Right cardiac atrium (tissue), 5 donors: ENCODE measurements around the gene ANOS1. TPM values are rescaled to one million over a fixed set of nuclear protein-coding genes. Genes with fewer than 3 reads are reported as not detected.

Experiments used
- ATAC-seq, 2 donors: fragments of 200-7000 bp; cut with Tn5 transposase; one replicate each; pipeline versions ENCODE4 v1.8.0 to v1.9.1; 2020; ENCODE audit warnings: moderate library complexity in 2 of 2, mild to moderate bottlenecking in 1 of 2
- DNase-seq, 3 donors: peaks; one replicate each; pipeline ENCODE4 v3.0.0-alpha.2; 2020
- H3K27ac ChIP-seq: one replicate; pipeline ENCODE4 v1.5.1; 2013; ENCODE audit warnings: mild to moderate bottlenecking, low read length, control low read depth, moderate library complexity
- H3K27me3 ChIP-seq: one replicate; pipeline ENCODE4 v1.6.1; 2013; ENCODE audit not compliant: control insufficient read depth, insufficient read depth
- H3K4me1 ChIP-seq: one replicate; pipeline ENCODE4 v1.6.1; 2013; ENCODE audit warnings: low read length; ENCODE audit not compliant: control insufficient read depth, insufficient read depth
- H3K4me3 ChIP-seq: one replicate; pipeline ENCODE4 v1.5.1; 2013; ENCODE audit warnings: low read length, control low read depth
- H3K9me3 ChIP-seq: one replicate; pipeline ENCODE4 v1.6.1; 2013; ENCODE audit warnings: low read length; ENCODE audit not compliant: control insufficient read depth
- WGBS: extraction: QIAGEN DNeasy Blood & Tissue Kit; methylation state at CpG from one replicate; pipeline ENCODE4 v1.1.7; 2013; 5-methylcytosine and 5-hydroxymethylcytosine counted together
- intact Hi-C, 4 donors: fragments of 100-400 bp; cut with DNase I; formaldehyde crosslinking; loops; one replicate each; pipeline versions ENCODE4 v1.11.0 to v1.14.0; 2022 to 2023
- polyA plus RNA-seq: library from polyadenylated mRNA; stranded (reverse); fragments of 200-250 nt; gene quantifications from one replicate; pipeline ENCODE4 v1.2.3, GENCODE V29; 2013
- total RNA-seq, 4 donors: library from RNA; stranded (reverse); fragmentation: NEBNext Ultra II Directional; extraction: Animal tissue kit (Norgen Biotek cat#: 25700); gene quantifications; one replicate each; pipeline ENCODE4 v1.2.1, GENCODE V29; 2021
- donor health status: healthy with polysubstance abuse.
- donor health status: DM: no; HTN: yes; CAD: no.
- donor health status: DM: no; HTN: no; CAD: no.
- donor health status: DM: no; HTN: yes; CAD: no; lungs with severe emphysema.
- donor health status: DM: yes; HTN: yes; CAD: no.

The ANOS1 gene
- total and polyA plus RNA-seq, 5 donors: 1.8 to 6.6 (median 4.3) TPM

DNA sequence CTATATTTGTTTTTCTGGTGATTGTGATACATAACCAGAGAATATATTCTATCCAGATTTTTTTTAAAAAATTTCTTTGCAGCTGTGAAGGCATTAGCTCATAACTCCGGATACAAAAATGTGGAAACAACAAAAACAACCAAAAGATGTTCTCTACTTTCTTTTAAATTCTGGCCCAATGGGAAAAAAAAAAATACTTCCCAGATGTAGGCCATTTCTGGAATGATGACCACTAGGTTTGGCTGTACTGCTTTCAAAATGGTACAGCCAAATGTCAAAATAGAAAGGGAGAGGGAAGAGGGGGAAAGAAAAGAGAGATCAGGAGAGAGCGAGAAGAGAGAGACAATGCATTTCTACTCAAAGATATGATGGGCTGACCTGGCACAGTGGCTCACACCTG, 14.6 kb downstream of the ANOS1 start:
- H3K4me3 ChIP-seq: no peak overlapping the region
- intact Hi-C loops: no loop called here
- no peaks in the 10 kb centered on the region for H3K9me3 ChIP-seq
- H3K27ac ChIP-seq: no peak overlapping the region
- WGBS: 74% methylated on average over 2 of the region's 2 CpGs
- DNase-seq (no peak), ATAC-seq (no peak)
- no peaks in the 10 kb centered on the region for H3K4me1 ChIP-seq
- H3K27me3 ChIP-seq: no peaks in the 10 kb centered on the region

- ATAC-seq (no peak), DNase-seq (no peak)
- Histone ChIP-seq H3K9me3 (no peaks in the 10 kb centered on the region), H3K27me3 (no peaks in the 10 kb centered on the region), H3K27ac (no peak overlapping the region), H3K4me1 (no peaks in the 10 kb centered on the region), H3K4me3 (no peak overlapping the region)
- intact Hi-C loops: no loop called here
- 27% methylated on average over 3 of the region's 3 CpGs for WGBS
Measured at GRCh38 chrX:8714164-8714563, 17.8 kb downstream of the ANOS1 start.

DNA sequence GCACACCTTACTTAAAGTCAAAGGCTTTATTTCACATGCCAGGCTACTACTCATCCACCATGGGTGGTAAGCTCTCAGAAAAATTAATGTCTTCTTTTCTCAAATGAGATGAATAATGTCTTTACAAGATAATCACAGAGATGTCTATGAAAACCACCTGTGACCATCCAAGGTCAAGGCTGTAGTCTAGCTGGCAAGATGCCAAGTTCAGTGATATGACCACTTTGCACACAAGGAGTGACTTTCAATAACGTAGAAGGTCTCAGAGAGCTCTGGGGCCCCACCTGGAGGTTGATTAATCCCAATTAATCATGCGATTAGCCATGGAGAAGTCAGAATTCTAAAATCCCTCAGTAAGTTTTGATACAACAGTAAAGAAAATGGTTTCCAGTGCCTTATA, 20.5 kb downstream of the ANOS1 start:
- WGBS: 62% methylated on average over 2 of the region's 2 CpGs
- no peak for ATAC-seq
- Histone ChIP-seq H3K27me3 (no peaks in the 10 kb centered on the region), H3K4me3 (no peak overlapping the region), H3K27ac (no peak overlapping the region), H3K9me3 (no peaks in the 10 kb centered on the region), H3K4me1 (no peaks in the 10 kb centered on the region)
- no peak for DNase-seq
- intact Hi-C loops: no loop called here

DNA sequence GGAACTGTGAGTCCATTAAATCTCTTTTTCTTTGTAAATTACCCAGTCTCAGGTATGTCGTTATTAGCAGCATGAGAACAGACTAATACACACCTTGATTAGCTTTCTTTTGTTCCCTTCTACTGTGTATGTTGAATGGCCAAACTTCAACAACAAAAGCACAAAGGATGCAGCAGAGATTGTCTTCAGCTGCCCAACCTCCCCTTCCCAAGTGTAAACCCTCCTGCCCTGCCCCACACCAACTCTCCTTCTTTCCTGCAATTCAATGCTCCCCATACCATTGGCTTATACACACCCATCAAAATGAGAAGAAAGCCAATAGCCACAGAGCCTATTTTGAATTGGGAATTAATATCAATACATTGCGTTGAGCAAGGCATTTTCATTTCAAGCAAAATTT, 27.8 kb downstream of the ANOS1 start:
- ATAC-seq (no peak), DNase-seq (no peak)
- H3K27ac ChIP-seq: no peak overlapping the region
- H3K9me3 ChIP-seq: no peaks in the 10 kb centered on the region
- no peaks in the 10 kb centered on the region for H3K4me1 ChIP-seq
- intact Hi-C loops: no loop called here
- no peak overlapping the region for H3K4me3 ChIP-seq
- 87% methylated on average over 2 of the region's 2 CpGs for WGBS
- H3K27me3 ChIP-seq: no peaks in the 10 kb centered on the region

- DNase-seq (no peak), ATAC-seq (no peak)
- no peaks in the 10 kb centered on the region for H3K27me3 ChIP-seq
- 91% methylated on average over 1 of the region's 1 CpG for WGBS
- intact Hi-C loops: no loop called here
- no peaks in the 10 kb centered on the region for H3K9me3 ChIP-seq
- no peak overlapping the region for H3K4me3 ChIP-seq
- no peaks in the 10 kb centered on the region for H3K4me1 ChIP-seq
- no peak overlapping the region for H3K27ac ChIP-seq
Measured at GRCh38 chrX:8692871-8693270, 39.1 kb downstream of the ANOS1 start.

DNA sequence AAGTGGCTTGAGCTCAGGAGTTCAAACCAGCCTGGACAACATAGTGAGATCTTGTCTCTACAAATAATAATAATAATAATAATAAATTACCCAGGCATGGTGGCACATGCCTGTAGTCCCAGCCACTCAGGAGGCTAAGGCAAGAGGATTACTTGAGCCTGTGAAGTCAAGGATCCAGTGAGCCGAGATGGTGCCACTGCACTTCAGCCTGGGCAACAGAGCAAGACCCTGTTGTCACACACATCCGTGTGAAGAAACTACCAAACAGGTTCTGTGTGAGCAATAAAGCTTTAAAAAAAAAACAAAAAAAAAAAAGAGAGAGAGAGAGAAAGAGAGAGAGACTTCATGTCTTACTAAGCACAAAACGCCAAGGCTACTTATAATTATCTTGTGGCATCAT, 42.5 kb downstream of the ANOS1 start:
- intact Hi-C loops: no loop called here
- H3K9me3 ChIP-seq: no peaks in the 10 kb centered on the region
- DNase-seq (no peak), ATAC-seq (no peak)
- WGBS: 87% methylated on average over 3 of the region's 3 CpGs
- no peaks in the 10 kb centered on the region for H3K27me3 ChIP-seq
- no peaks in the 10 kb centered on the region for H3K4me1 ChIP-seq
- H3K27ac ChIP-seq: no peak overlapping the region
- H3K4me3 ChIP-seq: no peak overlapping the region

GRCh38 chrX:8688776-8689175, 43.2 kb downstream of the ANOS1 start:
- ATAC-seq (no peak), DNase-seq (no peak)
- Histone ChIP-seq H3K4me1 (no peaks in the 10 kb centered on the region), H3K27ac (no peak overlapping the region), H3K4me3 (no peak overlapping the region), H3K27me3 (no peaks in the 10 kb centered on the region), H3K9me3 (no peaks in the 10 kb centered on the region)
- intact Hi-C loops: no loop called here
- WGBS: 68% methylated on average over 3 of the region's 3 CpGs

DNA sequence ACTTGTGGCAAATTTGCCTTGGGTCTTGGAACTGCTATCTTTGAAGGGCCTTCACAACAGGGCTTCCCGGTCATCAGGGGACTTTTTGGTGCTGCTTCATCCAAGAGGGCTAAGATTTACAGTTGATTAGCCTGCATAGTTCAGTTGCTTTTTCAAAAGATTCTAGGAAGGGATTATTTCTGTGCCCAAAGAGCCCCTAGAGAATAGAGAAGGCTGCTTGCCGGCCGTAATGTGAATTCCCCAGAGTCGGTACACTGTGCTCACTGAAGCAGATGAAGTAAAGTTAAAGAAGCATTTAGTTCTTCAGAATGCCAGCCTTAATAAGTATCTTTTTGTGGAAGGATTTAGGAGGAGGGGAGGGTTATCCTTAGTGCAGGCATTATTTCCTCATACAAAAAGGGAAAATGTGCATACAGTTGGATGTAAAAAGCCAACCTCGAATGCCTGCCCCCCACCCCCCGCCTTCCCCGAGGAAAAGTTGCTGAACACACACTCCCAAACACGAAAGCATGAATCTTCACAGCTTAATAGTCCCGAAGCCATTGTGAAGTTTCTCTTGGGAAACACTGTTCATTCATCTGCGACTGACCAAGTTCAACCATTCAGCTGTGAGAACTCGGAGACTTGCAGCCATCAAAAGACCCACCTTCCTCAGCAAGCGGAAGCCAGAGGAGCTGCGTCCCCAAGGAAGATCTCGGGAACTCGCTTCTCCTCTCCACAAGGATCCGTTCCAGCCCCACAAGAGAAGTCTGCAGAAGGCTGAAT, 47.6 kb downstream of the ANOS1 start:
- DNase-seq (no peak), ATAC-seq (no peak)
- H3K4me3 ChIP-seq: no peak overlapping the region
- intact Hi-C loops: no loop called here
- H3K9me3 ChIP-seq: no peaks in the 10 kb centered on the region
- 74% methylated on average over 16 of the region's 16 CpGs for WGBS
- H3K27me3 ChIP-seq: no peaks in the 10 kb centered on the region
- H3K4me1 ChIP-seq: no peaks in the 10 kb centered on the region
- no peak overlapping the region for H3K27ac ChIP-seq

DNA sequence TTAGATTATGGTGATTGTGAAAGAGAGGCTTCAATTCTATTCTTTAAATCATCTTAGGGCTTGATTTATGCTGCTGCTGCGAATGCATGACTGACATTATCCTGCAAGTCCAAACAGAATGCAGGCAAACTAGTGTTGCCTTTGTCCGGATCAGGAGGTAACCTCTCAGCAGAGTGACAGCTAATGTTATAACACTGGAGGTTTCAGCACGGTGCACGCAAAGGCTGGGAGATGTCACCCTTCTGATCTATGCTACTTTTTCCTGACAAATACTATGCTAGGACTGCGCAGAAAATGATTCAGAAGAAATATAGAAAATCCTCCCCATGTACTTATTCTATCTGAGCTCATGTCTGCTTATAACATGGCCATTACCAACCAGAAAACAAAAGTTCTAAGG, 48.2 kb downstream of the ANOS1 start:
- ATAC-seq: no peak
- Histone ChIP-seq H3K27ac (no peak overlapping the region), H3K27me3 (no peaks in the 10 kb centered on the region), H3K9me3 (no peaks in the 10 kb centered on the region), H3K4me1 (no peaks in the 10 kb centered on the region), H3K4me3 (no peak overlapping the region)
- 84% methylated on average over 5 of the region's 5 CpGs for WGBS
- intact Hi-C loops: no loop called here
- no peak for DNase-seq

- no peaks in the 10 kb centered on the region for H3K4me1 ChIP-seq
- DNase-seq (no peak), ATAC-seq (no peak)
- WGBS: 85% methylated on average over 7 of the region's 7 CpGs
- no peaks in the 10 kb centered on the region for H3K9me3 ChIP-seq
- H3K27ac ChIP-seq: no peak overlapping the region
- intact Hi-C loops: no loop called here
- H3K4me3 ChIP-seq: no peak overlapping the region
- no peaks in the 10 kb centered on the region for H3K27me3 ChIP-seq
Measured at GRCh38 chrX:8679550-8679949, 52.4 kb downstream of the ANOS1 start.

DNA sequence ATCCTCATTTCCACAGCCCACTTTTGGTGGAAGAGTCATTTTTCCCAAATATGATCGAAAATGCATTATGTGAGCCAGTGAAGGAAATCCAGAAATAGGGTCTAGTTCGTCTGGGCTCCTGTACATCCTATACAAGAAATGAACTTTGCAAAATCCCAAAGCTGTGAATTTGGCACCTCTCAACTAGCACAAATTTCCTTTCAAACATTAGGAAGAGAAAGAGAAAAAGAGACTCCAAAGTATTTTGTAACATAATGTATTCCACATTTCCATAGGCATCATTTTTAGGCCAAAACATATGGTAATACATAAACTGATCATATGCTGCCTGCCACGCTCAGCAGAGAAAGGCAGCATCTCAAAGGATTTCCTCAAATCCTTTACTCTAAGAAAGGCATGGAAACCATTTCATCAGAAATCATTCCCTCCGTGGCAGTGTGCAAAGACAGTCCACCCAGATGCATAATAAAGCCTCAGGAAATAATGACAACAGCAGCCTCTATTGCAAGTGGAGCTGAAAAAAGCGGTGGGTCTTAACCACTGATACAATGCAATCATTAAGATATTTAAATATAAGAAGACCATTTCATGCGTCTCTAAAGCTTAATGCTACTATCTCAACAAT, 56.8 kb downstream of the ANOS1 start:
- no peaks in the 10 kb centered on the region for H3K9me3 ChIP-seq
- intact Hi-C loops: no loop called here
- ATAC-seq (no peak), DNase-seq (no peak)
- no peaks in the 10 kb centered on the region for H3K27me3 ChIP-seq
- H3K4me3 ChIP-seq: no peak overlapping the region
- H3K4me1 ChIP-seq: no peaks in the 10 kb centered on the region
- H3K27ac ChIP-seq: no peak overlapping the region
- WGBS: 77% methylated on average over 6 of the region's 6 CpGs
